Measurements from ENCODE around the gene APOBEC3F. TPM values are rescaled to one million over a fixed set of nuclear protein-coding genes. Genes with fewer than 3 reads are reported as not detected.
"Not testable (repeated sequence)": the region's sequence is repeated elsewhere in the genome, so short reads cannot be mapped to it uniquely, and the experiment has no call there.

APOBEC3F gene
- total RNA-seq, 1 experiment from 2014 or later, result 22.2 TPM

GRCh38 chr22:39039306-39040126 lies 1.1 kb upstream of the APOBEC3F start:
- DNase-seq, result no peak
- no peaks in the 10 kb centered on the region for H3K27me3 Mint-ChIP-seq (ENCODE audit: unreplicated experiment)
- no peaks in the 10 kb centered on the region for H3K4me1 Mint-ChIP-seq (ENCODE audit: low read depth, unreplicated experiment)
- intact Hi-C loops (cut with micrococcal nuclease; ENCODE audit: unreplicated experiment), result no loop called here
- H3K27ac Mint-ChIP-seq (ENCODE audit: unreplicated experiment), result no peak overlapping the region
- peak overlapping the region; percentile 87 for H3K4me3 Mint-ChIP-seq (ENCODE audit: low read depth, unreplicated experiment)
- no TSS peak for BruUV-seq (replicated peaks)
- H3K36me3 Mint-ChIP-seq (ENCODE audit: insufficient read depth, unreplicated experiment), result peaks cover 12% of the 10 kb centered on the region
- no peak for TF ChIP-seq CTCF (IDR thresholded peaks at IDR 0.05; ENCODE audit: unreplicated experiment)
- H3K9me3 Mint-ChIP-seq (ENCODE audit: low read depth, unreplicated experiment), result no peaks in the 10 kb centered on the region
- CTCF ChIA-PET, result no interaction called here

- CTCF ChIA-PET; intact Hi-C loops (cut with micrococcal nuclease; ENCODE audit: unreplicated experiment): not testable (repeated sequence)
Observed at GRCh38 chr22:39040155-39040537, 518 bp upstream of the APOBEC3F start.

GRCh38 chr22:39041908-39042307 lies 1.2 kb downstream of the APOBEC3F start:
- TSS peak; percentile 66 for BruUV-seq (replicated peaks)
- DNase-seq, result no peak
- Mint-ChIP-seq H3K27me3 (ENCODE audit: unreplicated experiment) (no peaks in the 10 kb centered on the region), H3K36me3 (ENCODE audit: insufficient read depth, unreplicated experiment) (peaks cover 22% of the 10 kb centered on the region), H3K4me1 (ENCODE audit: low read depth, unreplicated experiment) (no peaks in the 10 kb centered on the region), H3K27ac (ENCODE audit: unreplicated experiment) (peak overlapping the region; percentile 67), H3K9me3 (ENCODE audit: low read depth, unreplicated experiment) (no peaks in the 10 kb centered on the region), H3K4me3 (ENCODE audit: low read depth, unreplicated experiment) (peak overlapping the region; percentile 87)
- CTCF ChIA-PET, result interaction anchor here (0.5 kb wide), 1 partner anchor 356 kb away, joined by 3 read pairs; no protein-coding TSS in a partner anchor
- no peak for TF ChIP-seq CTCF (IDR thresholded peaks at IDR 0.05; ENCODE audit: unreplicated experiment)
- intact Hi-C loops (cut with micrococcal nuclease; ENCODE audit: unreplicated experiment), result no loop called here

More at GRCh38 chr22:39040155-39040537, 518 bp upstream of the APOBEC3F start:
- not testable (repeated sequence) for H3K4me1 Mint-ChIP-seq (ENCODE audit: low read depth, unreplicated experiment); H3K27ac Mint-ChIP-seq (ENCODE audit: unreplicated experiment); H3K27me3 Mint-ChIP-seq (ENCODE audit: unreplicated experiment); BruUV-seq (replicated peaks); DNase-seq; H3K9me3 Mint-ChIP-seq (ENCODE audit: low read depth, unreplicated experiment)
- Mint-ChIP-seq H3K36me3 (ENCODE audit: insufficient read depth, unreplicated experiment) (peaks cover 12% of the 10 kb centered on the region), H3K4me3 (ENCODE audit: low read depth, unreplicated experiment) (peak overlapping the region; percentile 87)

- H3K4me3 Mint-ChIP-seq (ENCODE audit: low read depth, unreplicated experiment); H3K4me1 Mint-ChIP-seq (ENCODE audit: low read depth, unreplicated experiment); DNase-seq; intact Hi-C loops (cut with micrococcal nuclease; ENCODE audit: unreplicated experiment); H3K9me3 Mint-ChIP-seq (ENCODE audit: low read depth, unreplicated experiment); H3K27me3 Mint-ChIP-seq (ENCODE audit: unreplicated experiment); H3K27ac Mint-ChIP-seq (ENCODE audit: unreplicated experiment); BruUV-seq (replicated peaks): not testable (repeated sequence)
- CTCF ChIA-PET, result interaction anchor here (0.7 kb wide), 1 partner anchor 603 kb away, joined by 3 read pairs; no protein-coding TSS in a partner anchor
- peaks cover 23% of the 10 kb centered on the region for H3K36me3 Mint-ChIP-seq (ENCODE audit: insufficient read depth, unreplicated experiment)
Observed at GRCh38 chr22:39043063-39043462, 2.4 kb downstream of the APOBEC3F start.

- DNase-seq; H3K4me3 Mint-ChIP-seq (ENCODE audit: low read depth, unreplicated experiment); BruUV-seq (replicated peaks); H3K9me3 Mint-ChIP-seq (ENCODE audit: low read depth, unreplicated experiment); CTCF ChIA-PET; intact Hi-C loops (cut with micrococcal nuclease; ENCODE audit: unreplicated experiment); H3K27me3 Mint-ChIP-seq (ENCODE audit: unreplicated experiment); H3K4me1 Mint-ChIP-seq (ENCODE audit: low read depth, unreplicated experiment); H3K27ac Mint-ChIP-seq (ENCODE audit: unreplicated experiment): not testable (repeated sequence)
- peaks cover 23% of the 10 kb centered on the region for H3K36me3 Mint-ChIP-seq (ENCODE audit: insufficient read depth, unreplicated experiment)
Observed at GRCh38 chr22:39045136-39045535, 4.5 kb downstream of the APOBEC3F start.

- H3K27ac Mint-ChIP-seq (ENCODE audit: unreplicated experiment); H3K9me3 Mint-ChIP-seq (ENCODE audit: low read depth, unreplicated experiment); H3K4me1 Mint-ChIP-seq (ENCODE audit: low read depth, unreplicated experiment); H3K4me3 Mint-ChIP-seq (ENCODE audit: low read depth, unreplicated experiment); H3K27me3 Mint-ChIP-seq (ENCODE audit: unreplicated experiment); BruUV-seq (replicated peaks); intact Hi-C loops (cut with micrococcal nuclease; ENCODE audit: unreplicated experiment); DNase-seq: not testable (repeated sequence)
- peaks cover 16% of the 10 kb centered on the region for H3K36me3 Mint-ChIP-seq (ENCODE audit: insufficient read depth, unreplicated experiment)
- CTCF ChIA-PET, result interaction anchor here (0.6 kb wide), 1 partner anchor 95 kb away, joined by 3 read pairs; no protein-coding TSS in a partner anchor
Observed at GRCh38 chr22:39049486-39049885, 8.8 kb downstream of the APOBEC3F start.

GRCh38 chr22:39051844-39052495 lies 11.3 kb downstream of the APOBEC3F start:
- H3K36me3 Mint-ChIP-seq (ENCODE audit: insufficient read depth, unreplicated experiment); H3K4me1 Mint-ChIP-seq (ENCODE audit: low read depth, unreplicated experiment); intact Hi-C loops (cut with micrococcal nuclease; ENCODE audit: unreplicated experiment); DNase-seq; H3K27ac Mint-ChIP-seq (ENCODE audit: unreplicated experiment); CTCF ChIA-PET; BruUV-seq (replicated peaks); H3K9me3 Mint-ChIP-seq (ENCODE audit: low read depth, unreplicated experiment); H3K4me3 Mint-ChIP-seq (ENCODE audit: low read depth, unreplicated experiment); H3K27me3 Mint-ChIP-seq (ENCODE audit: unreplicated experiment): not testable (repeated sequence)

Measured in Calu3 (cell line).